ENCODE measurements around the gene TMEM97.

GRCh38 chr17:28331891-28332420 is 13.0 kb downstream of the TMEM97 start:
- TF ChIP-seq EZH2phosphoT487 (IDR thresholded peaks at IDR 0.05; ENCODE audit: borderline replicate concordance) (no peak), CTCF (IDR thresholded peaks at IDR 0.05 in 2 of 3, conservative IDR thresholded peaks at IDR 0.05 in 1 of 3; ENCODE audit: borderline replicate concordance in 1 of 3, insufficient read depth in 1 of 3, low read depth in 2 of 3, low read length in 2 of 3) (no peak), POLR2AphosphoS5 (IDR thresholded peaks at IDR 0.05; ENCODE audit: low read depth, low read length) (no peak), SIN3A (IDR thresholded peaks at IDR 0.05; ENCODE audit: low read depth) (no peak), EZH2 (IDR thresholded peaks at IDR 0.05) (no peak), ZBTB33 (IDR thresholded peaks at IDR 0.05; ENCODE audit: extremely low read depth, insufficient replicate concordance, low read length) (no peak), POLR2A (IDR thresholded peaks at IDR 0.05; ENCODE audit: borderline replicate concordance, extremely low read depth, insufficient read depth, insufficient read length) (no peak)
